SK-N-SH treated with all-trans-retinoic acid at 6 μM for 48 hours (cell line): ENCODE data around the gene TNN.

Experiments used
- ATAC-seq: fragments of 200-7000 bp; cut with Tn5 transposase; 3 replicates; pipeline ENCODE4 v1.9.1; 2020; ENCODE audit warnings: mild to moderate bottlenecking, moderate library complexity
- ARNTL ChIP-seq: fragments of 450-650 bp; formaldehyde crosslinking; IDR thresholded peaks from 2 replicates; pipeline ENCODE4 v1.5.0; 2020; ENCODE audit warnings: low read depth, mild to moderate bottlenecking, moderate library complexity, borderline replicate concordance
- BACH2 ChIP-seq: fragments of 250-450 bp; sonication (Bioruptor Pico); IDR thresholded peaks from 2 replicates; pipeline ENCODE4 v1.9.0; 2021; ENCODE audit warnings: mild to moderate bottlenecking, borderline replicate concordance
- CSDC2 ChIP-seq: fragments of 250-450 bp; sonication (Bioruptor Pico); IDR thresholded peaks from 2 replicates; pipeline ENCODE4 v1.5.0; 2020; ENCODE audit warnings: mild to moderate bottlenecking, moderate library complexity
- ESRRG ChIP-seq: fragments of 250-450 bp; sonication (Bioruptor Pico); IDR thresholded peaks from 2 replicates; pipeline ENCODE4 v1.6.1; 2021; ENCODE audit warnings: mild to moderate bottlenecking
- GLIS3 ChIP-seq: fragments of 250-450 bp; sonication (Bioruptor Pico); IDR thresholded peaks from 2 replicates; pipeline ENCODE4 v1.5.0; 2020; ENCODE audit warnings: mild to moderate bottlenecking, moderate library complexity
- ISL1 ChIP-seq: fragments of 250-450 bp; sonication (Bioruptor Pico); IDR thresholded peaks from 2 replicates; pipeline ENCODE4 v2.1.2; 2022; ENCODE audit warnings: mild to moderate bottlenecking, moderate library complexity
- OSR1 ChIP-seq: fragments of 250-450 bp; sonication (Bioruptor Pico); IDR thresholded peaks from 2 replicates; pipeline ENCODE4 v1.8.0; 2022; ENCODE audit warnings: moderate library complexity, mild to moderate bottlenecking, inconsistent platforms
- PATZ1 ChIP-seq: fragments of 250-450 bp; sonication (Bioruptor Pico); IDR thresholded peaks from 2 replicates; pipeline ENCODE4 v1.8.0; 2020; ENCODE audit warnings: mild to moderate bottlenecking, moderate library complexity, borderline replicate concordance
- PPARA ChIP-seq: fragments of 250-450 bp; sonication (Bioruptor Pico); IDR thresholded peaks from 2 replicates; pipeline ENCODE4 v1.5.0; 2020; ENCODE audit warnings: mild to moderate bottlenecking, borderline replicate concordance
- RARB ChIP-seq: fragments of 250-450 bp; sonication (Bioruptor Pico); IDR thresholded peaks from 2 replicates; pipeline ENCODE4 v1.8.0; 2021; ENCODE audit warnings: mild to moderate bottlenecking, moderate library complexity
- TCF4 ChIP-seq: fragments of 250-450 bp; sonication (Bioruptor Pico); IDR thresholded peaks from 2 replicates; pipeline ENCODE4 v1.8.0; 2021; ENCODE audit warnings: mild to moderate bottlenecking, moderate library complexity, borderline replicate concordance
- TOX ChIP-seq: fragments of 250-450 bp; sonication (Bioruptor Pico); IDR thresholded peaks from 2 replicates; pipeline ENCODE4 v1.8.0; 2021; ENCODE audit warnings: mild to moderate bottlenecking, moderate library complexity, borderline replicate concordance
- ZC3H10 ChIP-seq: fragments of 250-450 bp; sonication (Bioruptor Pico); IDR thresholded peaks from 2 replicates; pipeline ENCODE4 v1.5.1; 2021; ENCODE audit warnings: mild to moderate bottlenecking, moderate library complexity
- ZFP3 ChIP-seq: fragments of 250-450 bp; sonication (Bioruptor Pico); IDR thresholded peaks from 2 replicates; pipeline ENCODE4 v1.5.0; 2020; ENCODE audit warnings: mild to moderate bottlenecking, moderate library complexity
- ZFP30 ChIP-seq: fragments of 450-650 bp; formaldehyde crosslinking; IDR thresholded peaks from 2 replicates; pipeline ENCODE4 v1.5.0; 2022; ENCODE audit warnings: mild to moderate bottlenecking, moderate library complexity
- ZNF565 ChIP-seq: fragments of 450-650 bp; formaldehyde crosslinking; conservative IDR thresholded peaks from 2 replicates; pipeline ENCODE4 v1.5.0; 2020; ENCODE audit warnings: low read depth, mild to moderate bottlenecking, moderate library complexity
- ZNF70 ChIP-seq: fragments of 450-650 bp; formaldehyde crosslinking; IDR thresholded peaks from 2 replicates; pipeline ENCODE4 v1.5.0; 2020; ENCODE audit warnings: mild to moderate bottlenecking, moderate library complexity
- ZNF8 ChIP-seq: fragments of 450-650 bp; formaldehyde crosslinking; IDR thresholded peaks from 2 replicates; pipeline ENCODE4 v1.5.0; 2020; ENCODE audit warnings: mild to moderate bottlenecking, moderate library complexity
- TF ChIP-seq, protein P1 (sequence below): fragments of 250-450 bp; sonication (Bioruptor Pico); IDR thresholded peaks from 2 replicates; pipeline ENCODE4 v1.5.1; 2021; ENCODE audit warnings: mild to moderate bottlenecking, moderate library complexity
- TF ChIP-seq, protein P2 (sequence below): fragments of 250-450 bp; sonication (Bioruptor Pico); IDR thresholded peaks from 2 replicates; pipeline ENCODE4 v1.5.1; 2020; ENCODE audit warnings: low read depth, mild to moderate bottlenecking, moderate library complexity

Gene TNN

DNA sequence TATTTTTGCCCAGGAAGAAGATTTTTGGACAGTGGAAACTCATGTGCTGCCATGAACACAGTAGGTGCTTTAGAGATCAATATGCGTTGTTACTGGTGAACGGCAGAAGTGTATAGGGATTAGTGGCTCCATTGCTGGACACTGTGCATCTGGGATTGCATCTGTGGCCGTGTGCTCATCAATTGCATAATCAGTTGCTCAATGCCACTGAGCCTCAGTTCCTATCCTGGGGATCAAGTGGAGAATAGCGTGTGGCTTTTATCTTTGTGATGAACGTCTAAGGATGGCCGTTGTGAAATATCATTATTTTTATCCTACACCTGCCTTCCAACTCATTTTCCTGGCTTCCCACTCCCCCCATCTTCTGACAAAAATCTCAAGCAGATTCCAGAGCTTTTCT is 5.4 kb downstream of the TNN start:
- no peak for ATAC-seq

DNA sequence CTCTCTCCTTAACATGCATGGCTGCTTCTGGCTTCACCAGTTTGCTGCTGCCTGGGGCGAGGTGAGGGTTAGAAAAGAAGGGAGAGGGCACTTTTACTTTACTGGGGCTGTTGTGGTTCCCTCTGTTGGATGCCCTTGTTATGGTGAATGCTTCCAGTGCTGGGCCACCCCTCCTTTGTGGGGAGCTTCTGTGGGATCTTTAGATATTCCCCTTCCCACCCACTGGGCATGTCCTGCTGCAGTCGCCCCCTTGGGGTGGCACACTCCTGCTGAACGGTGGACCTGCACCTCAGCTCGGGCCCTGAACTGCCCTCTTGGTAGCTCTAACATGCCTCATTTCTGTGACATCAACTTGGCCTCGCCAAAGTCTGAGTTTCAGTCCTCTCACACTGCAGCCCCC is 6.0 kb downstream of the TNN start:
- no peak for ATAC-seq
- TF ChIP-seq ZNF565 (CRISPR knock-in tag): no peak
- no peak for TF ChIP-seq BACH2 (CRISPR knock-in tag)
- TF ChIP-seq ZFP30: no peak
- TF ChIP-seq ZNF70 (CRISPR knock-in tag): no peak
- TF ChIP-seq, protein P1, sequence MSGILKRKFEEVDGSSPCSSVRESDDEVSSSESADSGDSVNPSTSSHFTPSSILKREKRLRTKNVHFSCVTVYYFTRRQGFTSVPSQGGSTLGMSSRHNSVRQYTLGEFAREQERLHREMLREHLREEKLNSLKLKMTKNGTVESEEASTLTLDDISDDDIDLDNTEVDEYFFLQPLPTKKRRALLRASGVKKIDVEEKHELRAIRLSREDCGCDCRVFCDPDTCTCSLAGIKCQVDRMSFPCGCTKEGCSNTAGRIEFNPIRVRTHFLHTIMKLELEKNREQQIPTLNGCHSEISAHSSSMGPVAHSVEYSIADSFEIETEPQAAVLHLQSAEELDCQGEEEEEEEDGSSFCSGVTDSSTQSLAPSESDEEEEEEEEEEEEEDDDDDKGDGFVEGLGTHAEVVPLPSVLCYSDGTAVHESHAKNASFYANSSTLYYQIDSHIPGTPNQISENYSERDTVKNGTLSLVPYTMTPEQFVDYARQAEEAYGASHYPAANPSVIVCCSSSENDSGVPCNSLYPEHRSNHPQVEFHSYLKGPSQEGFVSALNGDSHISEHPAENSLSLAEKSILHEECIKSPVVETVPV: no peak
- no peak for TF ChIP-seq ZNF8 (CRISPR knock-in tag)
- no peak for TF ChIP-seq ZFP3 (CRISPR knock-in tag)
- no peak for TF ChIP-seq RARB
- TF ChIP-seq GLIS3 (CRISPR knock-in tag): no peak
- TF ChIP-seq ESRRG (CRISPR knock-in tag): no peak
- no peak for TF ChIP-seq ISL1 (CRISPR knock-in tag)
- TF ChIP-seq TCF4 (CRISPR knock-in tag): no peak
- no peak for TF ChIP-seq OSR1 (CRISPR knock-in tag)
- TF ChIP-seq PATZ1 (CRISPR knock-in tag): no peak
- TF ChIP-seq ZC3H10: no peak
- TF ChIP-seq, protein P2, sequence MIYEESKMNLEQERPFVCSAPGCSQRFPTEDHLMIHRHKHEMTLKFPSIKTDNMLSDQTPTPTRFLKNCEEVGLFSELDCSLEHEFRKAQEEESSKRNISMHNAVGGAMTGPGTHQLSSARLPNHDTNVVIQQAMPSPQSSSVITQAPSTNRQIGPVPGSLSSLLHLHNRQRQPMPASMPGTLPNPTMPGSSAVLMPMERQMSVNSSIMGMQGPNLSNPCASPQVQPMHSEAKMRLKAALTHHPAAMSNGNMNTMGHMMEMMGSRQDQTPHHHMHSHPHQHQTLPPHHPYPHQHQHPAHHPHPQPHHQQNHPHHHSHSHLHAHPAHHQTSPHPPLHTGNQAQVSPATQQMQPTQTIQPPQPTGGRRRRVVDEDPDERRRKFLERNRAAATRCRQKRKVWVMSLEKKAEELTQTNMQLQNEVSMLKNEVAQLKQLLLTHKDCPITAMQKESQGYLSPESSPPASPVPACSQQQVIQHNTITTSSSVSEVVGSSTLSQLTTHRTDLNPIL (CRISPR knock-in tag): no peak
- no peak for TF ChIP-seq PPARA (CRISPR knock-in tag)

More for the DNA sequence above, 5.4 kb downstream of the TNN start:
- TF ChIP-seq, protein P1: no peak
- TF ChIP-seq ZFP30 (no peak), CSDC2 (CRISPR knock-in tag) (no peak), ISL1 (CRISPR knock-in tag) (no peak), ARNTL (no peak), ZFP3 (CRISPR knock-in tag) (no peak), ZNF8 (CRISPR knock-in tag) (no peak), ZNF565 (CRISPR knock-in tag) (no peak), ZNF70 (CRISPR knock-in tag) (no peak), ZC3H10 (no peak), RARB (no peak), TOX (CRISPR knock-in tag) (no peak)
- TF ChIP-seq, protein P2 (CRISPR knock-in tag): no peak

- TF ChIP-seq OSR1 (CRISPR knock-in tag): no peak
- TF ChIP-seq GLIS3 (CRISPR knock-in tag): no peak
- no peak for ATAC-seq
Measured at GRCh38 chr1:175075572-175076568, 8.2 kb downstream of the TNN start.
